Transverse colon (tissue), 4 donors: ENCODE results near the gene RAB10. TPM values are rescaled to one million over a fixed set of nuclear protein-coding genes. Genes with fewer than 3 reads are reported as not detected.
"Not testable (repeated sequence)": the region's sequence is repeated elsewhere in the genome, so short reads cannot be mapped to it uniquely, and the experiment has no call there.

Experiments used
- DNase-seq: peaks from one replicate; pipeline ENCODE4 v3.0.0-alpha.2; 2019
- H3K27ac ChIP-seq, 4 donors: fragments of 200-600 bp; sonication (generic); 2 replicates each; pipeline ENCODE4 v1.5.1; 2016 to 2018; ENCODE audit warnings: inconsistent platforms in 4 of 4
- H3K27me3 ChIP-seq: fragments of 200-600 bp; sonication (generic); 2 replicates; pipeline ENCODE4 v1.5.1; 2017; ENCODE audit warnings: inconsistent platforms
- H3K36me3 ChIP-seq, 4 donors: fragments of 200-600 bp; sonication (generic); 2 replicates each; pipeline ENCODE4 v1.5.1; 2017 to 2019; ENCODE audit warnings: inconsistent platforms in 4 of 4
- H3K4me1 ChIP-seq, 4 donors: fragments of 200-600 bp; sonication (generic); 2 replicates each; pipeline ENCODE4 v1.5.1; 2017 to 2020; ENCODE audit warnings: inconsistent platforms in 4 of 4
- H3K4me3 ChIP-seq, 4 donors: fragments of 200-600 bp; sonication (generic); 1 replicate in 1 of 4; 2 replicates in 3 of 4; pipeline versions ENCODE4 v1.5.1 to v1.6.1; 2017 to 2019; ENCODE audit warnings: inconsistent platforms in 4 of 4
- H3K9me3 ChIP-seq, 2 donors: fragments of 200-600 bp; sonication (generic); 2 replicates each; pipeline ENCODE4 v1.5.1; 2017 to 2019; ENCODE audit warnings: inconsistent platforms in 2 of 2
- EP300 ChIP-seq: sonication (generic); formaldehyde crosslinking; IDR thresholded peaks from one replicate; pipeline ENCODE4 v1.6.1; 2017; ENCODE audit warnings: antibody characterized with exemption, low read depth
- POLR2A ChIP-seq: fragments of 450-650 bp; IDR thresholded peaks from one replicate; pipeline ENCODE4 v1.6.1; 2016; ENCODE audit warnings: antibody characterized with exemption, mild to moderate bottlenecking, moderate library complexity
- POLR2AphosphoS5 ChIP-seq, 3 donors: sonication (generic); formaldehyde crosslinking; IDR thresholded peaks; one replicate each; pipeline ENCODE4 v1.6.1; 2016; ENCODE audit warnings: antibody characterized with exemption in 3 of 3
- WGBS, 2 donors: methylation state at CpG; one replicate each; pipeline ENCODE4 v1.1.5; 2018; ENCODE audit warnings: low coverage in 1 of 2; 5-methylcytosine and 5-hydroxymethylcytosine counted together
- in situ Hi-C, 4 donors: fragments of 200-750 bp; cut with MboI; loops; one replicate each; pipeline versions ENCODE4 v1.15.0 to v1.15.1; 2017; ENCODE audit warnings: low sequenced_read_pairs in 3 of 4, low pct_ligation_motif_present in 1 of 4, low pct_unique_long_range_greater_than_20kb in 1 of 4
- intact Hi-C: fragments of 100-400 bp; cut with DNase I; formaldehyde crosslinking; loops from one replicate; pipeline ENCODE4 v1.15.1; 2023; ENCODE audit warnings: low total_unique reads
- total RNA-seq, 4 donors: library from RNA; depleted of rRNA; stranded (reverse); fragments of >200 nt; gene quantifications; one replicate each; pipeline ENCODE4 v1.1.0, GENCODE V29; 2016
- TF ChIP-seq, protein P1 (sequence below), 5 experiments: fragments of 200-600 bp in 3 of 5; fragments of 450-650 bp in 2 of 5; sonication (generic) in 3 of 5; IDR thresholded peaks; 1 replicate in 2 of 5; 2 replicates in 3 of 5; pipeline ENCODE4 v1.5.1; 2016 to 2017; ENCODE audit warnings: antibody characterized with exemption in 5 of 5, inconsistent platforms in 3 of 5, mild to moderate bottlenecking in 2 of 5, moderate library complexity in 1 of 5

RAB10 gene
- total RNA-seq, 4 donors from 2014 or later, result 99.5 to 150 (median 144) TPM

DNA sequence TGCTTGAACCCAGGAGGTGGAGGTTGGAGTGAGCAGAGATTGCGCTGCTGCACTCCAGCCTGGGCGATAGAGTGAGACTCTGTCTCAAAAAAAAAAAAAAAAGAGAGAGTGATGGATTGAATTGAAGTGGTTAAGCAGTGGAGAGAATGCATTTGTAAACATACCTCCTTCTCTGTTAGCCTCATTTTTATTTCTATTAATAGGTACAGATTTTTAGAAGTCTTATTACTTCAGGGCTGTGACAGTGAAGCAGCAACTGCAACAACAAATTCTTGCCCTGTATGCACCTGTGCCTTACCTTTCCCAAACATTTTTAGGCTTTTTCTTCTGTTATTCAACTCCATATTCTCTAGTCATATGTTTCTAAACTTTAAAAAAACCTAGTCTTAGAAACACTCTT lies 55.5 kb downstream of the RAB10 start:
- in situ Hi-C loops, result no loop called here

DNA sequence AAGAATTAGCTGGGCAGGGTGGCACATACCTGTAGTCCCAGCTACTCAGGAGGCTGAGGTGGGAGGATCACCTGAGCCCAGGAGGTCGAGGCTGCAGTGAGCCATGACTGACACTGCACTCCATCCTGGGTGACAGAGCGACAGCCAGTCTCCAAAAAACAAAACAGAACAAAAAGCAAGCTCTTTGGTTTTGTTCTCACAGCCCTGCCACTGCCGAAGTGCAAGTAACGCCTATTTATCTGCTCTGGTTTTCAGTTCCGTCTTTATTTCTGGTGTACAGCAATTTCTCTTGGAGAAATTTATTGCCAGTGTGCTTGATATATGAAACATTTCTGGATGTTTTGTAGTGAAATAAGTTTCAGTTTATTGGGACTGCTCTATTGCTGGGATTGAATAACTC lies 61.9 kb downstream of the RAB10 start:
- Histone ChIP-seq H3K27me3 (no peaks in the 10 kb centered on the region), H3K27ac (no peak overlapping the region), H3K9me3 (no peaks in the 10 kb centered on the region), H3K36me3 (peaks cover 0 to 6% (median 0%) of the 10 kb centered on the region in 4 donors), H3K4me1 (peaks cover 0 to 11% (median 3%) of the 10 kb centered on the region in 4 donors), H3K4me3 (no peak overlapping the region)
- TF ChIP-seq POLR2AphosphoS5 (IDR thresholded peaks at IDR 0.05) (no peak), EP300 (no peak), POLR2A (no peak)
- TF ChIP-seq, protein P1, sequence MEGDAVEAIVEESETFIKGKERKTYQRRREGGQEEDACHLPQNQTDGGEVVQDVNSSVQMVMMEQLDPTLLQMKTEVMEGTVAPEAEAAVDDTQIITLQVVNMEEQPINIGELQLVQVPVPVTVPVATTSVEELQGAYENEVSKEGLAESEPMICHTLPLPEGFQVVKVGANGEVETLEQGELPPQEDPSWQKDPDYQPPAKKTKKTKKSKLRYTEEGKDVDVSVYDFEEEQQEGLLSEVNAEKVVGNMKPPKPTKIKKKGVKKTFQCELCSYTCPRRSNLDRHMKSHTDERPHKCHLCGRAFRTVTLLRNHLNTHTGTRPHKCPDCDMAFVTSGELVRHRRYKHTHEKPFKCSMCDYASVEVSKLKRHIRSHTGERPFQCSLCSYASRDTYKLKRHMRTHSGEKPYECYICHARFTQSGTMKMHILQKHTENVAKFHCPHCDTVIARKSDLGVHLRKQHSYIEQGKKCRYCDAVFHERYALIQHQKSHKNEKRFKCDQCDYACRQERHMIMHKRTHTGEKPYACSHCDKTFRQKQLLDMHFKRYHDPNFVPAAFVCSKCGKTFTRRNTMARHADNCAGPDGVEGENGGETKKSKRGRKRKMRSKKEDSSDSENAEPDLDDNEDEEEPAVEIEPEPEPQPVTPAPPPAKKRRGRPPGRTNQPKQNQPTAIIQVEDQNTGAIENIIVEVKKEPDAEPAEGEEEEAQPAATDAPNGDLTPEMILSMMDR (IDR thresholded peaks at IDR 0.05), result no peak
- intact Hi-C loops, result no loop called here
- DNase-seq, result no peak
- in situ Hi-C loops, result no loop called here
- 87 to 93% methylated on average over 3 to 5 of the region's 5 CpGs for WGBS, 2 donors

More for the DNA sequence above, 55.5 kb downstream of the RAB10 start:
- Histone ChIP-seq H3K36me3 (no peaks in the 10 kb centered on the region), H3K4me3 (no peak overlapping the region), H3K27me3 (no peaks in the 10 kb centered on the region), H3K27ac (no peak overlapping the region), H3K9me3 (no peaks in the 10 kb centered on the region), H3K4me1 (peaks cover 0 to 17% (median 4%) of the 10 kb centered on the region in 4 donors)
- 83 to 85% methylated on average over 2 of the region's 2 CpGs for WGBS, 2 donors
- intact Hi-C loops, result no loop called here
- DNase-seq, result no peak
- TF ChIP-seq EP300, result no peak
- TF ChIP-seq POLR2A, result no peak
- TF ChIP-seq, protein P1 (IDR thresholded peaks at IDR 0.05), result no peak
- no peak for TF ChIP-seq POLR2AphosphoS5 (IDR thresholded peaks at IDR 0.05)

DNA sequence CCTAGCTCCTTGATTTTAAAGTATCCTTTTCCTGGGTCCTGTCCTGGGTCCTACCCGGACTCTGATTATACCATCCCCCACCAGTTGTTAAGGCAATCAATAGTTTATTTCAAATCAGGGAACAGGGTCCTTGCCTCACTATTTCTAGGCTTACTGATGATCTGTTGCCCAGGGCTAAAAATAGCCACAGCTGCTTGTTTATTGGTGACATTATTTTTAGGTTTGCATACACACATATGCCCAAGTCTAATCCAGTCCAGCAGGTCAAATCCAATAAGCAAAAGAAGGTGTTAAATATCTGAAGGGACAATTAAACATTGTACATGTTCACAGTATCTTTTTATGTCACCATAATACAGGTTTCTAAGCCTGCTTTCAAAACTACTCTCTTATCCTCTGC lies 66.0 kb downstream of the RAB10 start:
- peaks cover 0 to 7% (median under 1%) of the 10 kb centered on the region in 4 donors for H3K36me3 ChIP-seq
- TF ChIP-seq POLR2A (no peak), EP300 (no peak), POLR2AphosphoS5 (IDR thresholded peaks at IDR 0.05) (no peak)

DNA sequence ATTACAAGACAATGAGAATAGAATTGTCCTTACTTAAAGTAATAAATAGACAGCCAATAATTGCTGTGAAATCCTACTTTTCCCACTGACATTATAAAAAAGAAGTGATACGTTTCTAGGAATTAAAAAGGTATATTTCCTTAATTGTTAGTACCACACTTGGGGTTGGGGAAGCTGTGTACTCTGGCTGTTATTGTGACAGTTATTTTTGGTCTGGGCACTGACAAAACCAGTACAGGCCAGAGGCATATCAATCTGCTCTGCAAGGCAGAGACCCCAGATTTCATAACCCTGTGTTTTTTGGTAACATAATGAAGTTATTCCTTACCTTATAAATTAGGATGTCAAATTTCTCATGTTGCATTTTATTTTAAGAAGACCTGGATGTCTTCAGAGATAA lies 66.5 kb downstream of the RAB10 start:
- no peak overlapping the region for H3K4me3 ChIP-seq
- H3K36me3 ChIP-seq, result peaks cover 0 to 11% (median 3%) of the 10 kb centered on the region in 4 donors
- no peaks in the 10 kb centered on the region for H3K27me3 ChIP-seq
- peaks cover 0 to 8% (median 3%) of the 10 kb centered on the region in 4 donors for H3K4me1 ChIP-seq
- no peak for DNase-seq
- intact Hi-C loops, result no loop called here
- 83 to 87% methylated on average over 1 of the region's 1 CpG for WGBS, 2 donors
- H3K27ac ChIP-seq, result no peak overlapping the region
- no peak for TF ChIP-seq EP300
- no peak for TF ChIP-seq POLR2AphosphoS5 (IDR thresholded peaks at IDR 0.05)
- TF ChIP-seq, protein P1 (IDR thresholded peaks at IDR 0.05), result no peak
- no peak for TF ChIP-seq POLR2A
- in situ Hi-C loops, result no loop called here
- H3K9me3 ChIP-seq, result no peaks in the 10 kb centered on the region

More for the DNA sequence above, 66.0 kb downstream of the RAB10 start:
- H3K27me3 ChIP-seq, result no peaks in the 10 kb centered on the region
- in situ Hi-C loops, result no loop called here
- H3K27ac ChIP-seq, result no peak overlapping the region
- no peak for DNase-seq
- H3K4me3 ChIP-seq, result no peak overlapping the region
- WGBS, 2 donors, result 91 to 92% methylated on average over 1 of the region's 1 CpG
- no peaks in the 10 kb centered on the region for H3K9me3 ChIP-seq
- intact Hi-C loops, result no loop called here
- H3K4me1 ChIP-seq, result peaks cover 0 to 8% (median 3%) of the 10 kb centered on the region in 4 donors

DNA sequence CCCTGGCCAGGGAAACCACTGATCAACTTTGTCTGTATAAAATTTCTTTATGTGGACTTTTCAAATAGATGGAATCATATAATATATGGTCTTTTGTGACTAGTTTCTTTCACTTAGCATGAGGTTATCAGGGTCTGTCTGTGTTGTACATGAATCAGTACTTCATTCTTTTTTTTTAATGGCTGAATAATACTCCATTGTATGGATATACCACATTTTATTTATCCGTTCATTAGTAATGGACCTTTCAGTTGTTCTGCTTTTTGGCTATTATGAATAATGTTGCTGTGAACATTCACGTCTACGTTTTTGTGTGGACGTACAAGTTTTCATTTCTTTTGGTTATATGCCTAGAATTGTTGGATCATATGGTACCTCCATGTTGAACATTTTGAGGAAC lies 69.9 kb downstream of the RAB10 start:
- Histone ChIP-seq H3K4me1 (peaks cover 0 to 8% (median 4%) of the 10 kb centered on the region in 4 donors), H3K9me3 (no peaks in the 10 kb centered on the region), H3K27ac (no peak overlapping the region), H3K36me3 (peaks cover 0 to 9% (median 4%) of the 10 kb centered on the region in 4 donors), H3K4me3 (no peak overlapping the region), H3K27me3 (no peaks in the 10 kb centered on the region)
- 97 to 100% methylated on average over 4 of the region's 4 CpGs for WGBS, 2 donors
- intact Hi-C loops (no loop called here), in situ Hi-C loops (no loop called here)
- no peak for DNase-seq
- TF ChIP-seq, protein P1 (IDR thresholded peaks at IDR 0.05), result no peak
- TF ChIP-seq EP300 (no peak), POLR2AphosphoS5 (IDR thresholded peaks at IDR 0.05) (no peak), POLR2A (no peak)

DNA sequence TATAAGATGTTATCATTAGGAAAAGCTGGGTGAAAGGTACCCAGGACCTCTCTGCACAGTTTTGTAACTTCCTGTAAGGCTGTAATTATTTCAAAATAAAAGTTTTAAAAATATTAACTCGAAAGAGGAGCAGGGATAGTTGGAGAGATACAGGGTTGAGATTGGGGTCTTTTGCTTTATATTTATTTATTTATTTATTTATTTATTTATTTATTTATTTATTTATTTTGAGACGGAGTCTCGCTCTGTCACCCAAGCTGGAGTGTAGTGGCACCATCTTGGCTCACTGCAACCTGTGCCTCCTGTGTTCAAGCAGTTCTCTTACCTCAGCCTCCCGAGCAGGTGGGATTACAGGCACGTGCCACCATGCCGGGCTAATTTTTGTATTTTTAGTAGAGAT lies 74.8 kb downstream of the RAB10 start:
- DNase-seq, H3K4me1 ChIP-seq, H3K27me3 ChIP-seq, intact Hi-C loops, H3K9me3 ChIP-seq, H3K27ac ChIP-seq, H3K4me3 ChIP-seq, in situ Hi-C loops: not testable (repeated sequence)
- 95 to 97% methylated on average over 3 to 6 of the region's 6 CpGs for WGBS, 2 donors
- peaks cover 0 to 23% (median 4%) of the 10 kb centered on the region in 4 donors for H3K36me3 ChIP-seq
